SK-N-MC (cell line): ENCODE measurements around the gene NTPCR.

Experiments used
- EZH2 ChIP-seq: fragments of 200-600 bp; sonication (generic); IDR thresholded peaks from one replicate; pipeline ENCODE4 v1.6.1; 2017; ENCODE audit warnings: antibody characterized with exemption
- FOXP2 ChIP-seq: optimal IDR thresholded peaks from 2 replicates; pipeline ENCODE3; 2011; ENCODE audit warnings: mild to moderate bottlenecking, moderate library complexity; ENCODE audit not compliant: insufficient read depth; ENCODE audit errors: extremely low read length, control extremely low read depth
- POLR2AphosphoS5 ChIP-seq: IDR thresholded peaks from 2 replicates; pipeline ENCODE4 v1.6.1; 2012; ENCODE audit warnings: mild to moderate bottlenecking, low read depth, low read length, borderline replicate concordance

GRCh38 chr1:232904131-232904530 is 46.3 kb upstream of the NTPCR start:
- TF ChIP-seq POLR2AphosphoS5, result no peak
- TF ChIP-seq EZH2, result no peak
- TF ChIP-seq FOXP2, result no peak
